ENCODE measurements around the gene UBE2F.

GRCh38 chr2:238022594-238023157 is 55.9 kb downstream of the UBE2F start:
- TF ChIP-seq CTCF (IDR thresholded peaks at IDR 0.05; ENCODE audit: poor library complexity) (no peak), EZH2phosphoT487 (IDR thresholded peaks at IDR 0.05; ENCODE audit: low read depth, severe bottlenecking, unreplicated experiment) (no peak), EZH2 (IDR thresholded peaks at IDR 0.05; ENCODE audit: borderline replicate concordance) (no peak)
